ENCODE results near the gene SVEP1.

DNA sequence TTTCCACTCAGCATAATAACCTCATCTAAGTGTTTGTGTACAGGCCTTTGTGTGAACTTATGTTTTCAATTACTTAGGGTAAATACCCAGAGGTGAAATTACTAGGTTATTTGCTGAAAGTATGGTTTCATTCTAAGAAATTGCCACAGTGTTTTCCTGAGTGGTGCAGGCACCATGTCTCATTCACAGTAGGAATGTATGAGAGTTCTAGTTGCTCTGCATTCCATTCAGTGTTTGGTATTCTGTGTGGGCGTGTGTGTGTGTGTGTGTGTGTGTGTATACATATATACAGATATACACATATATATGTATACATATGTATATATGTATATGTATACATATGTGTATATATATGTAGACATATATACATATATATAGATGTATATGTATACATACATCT lies 8.8 kb upstream of the SVEP1 start:
- no peak for TF ChIP-seq POLR2A (IDR thresholded peaks at IDR 0.05; ENCODE audit: low read depth, low read length)
- no peak for TF ChIP-seq TAF1 (IDR thresholded peaks at IDR 0.05; ENCODE audit: low read depth, low read length)

Data from GM12891 (cell line).